Bronchial epithelial cell (primary cell): Measurements from ENCODE around the gene KLHL21. TPM values are rescaled to one million over a fixed set of nuclear protein-coding genes. Genes with fewer than 3 reads are reported as not detected.
A peak's percentile ranks its signal among the peaks of the same experiment; 100 is the strongest.

Source experiments
- DNase-seq: peaks from one replicate; pipeline ENCODE4 v3.0.0-alpha.2; 2010; ENCODE audit warnings: low read depth
- FAIRE-seq: peaks from 2 replicates; lab custom pipeline; 2011; peaks lifted over from hg19 to GRCh38; lab: Jason Lieb, UNC
- H3K27me3 ChIP-seq: 2 replicates; pipeline ENCODE4 v1.5.1; 2011; ENCODE audit warnings: low read length; ENCODE audit not compliant: control insufficient read depth, insufficient read depth
- H3K36me3 ChIP-seq: 2 replicates; pipeline ENCODE4 v1.5.1; 2011; ENCODE audit warnings: low read length; ENCODE audit not compliant: control insufficient read depth, insufficient read depth
- H3K4me3 ChIP-seq: 2 replicates; pipeline ENCODE4 v1.5.1; 2011; ENCODE audit warnings: mild to moderate bottlenecking, low read depth, low read length, control low read depth
- total RNA-seq: library from RNA; depleted of rRNA; stranded (reverse); fragments of >200 nt; gene quantifications from 2 replicates; pipeline ENCODE4 v1.2.1, GENCODE V29; 2014
- TF ChIP-seq, protein P1 (sequence below): IDR thresholded peaks from 2 replicates; pipeline ENCODE4 v1.5.1; 2011; ENCODE audit warnings: mild to moderate bottlenecking, moderate library complexity, low read length, control low read depth, inconsistent platforms; ENCODE audit not compliant: insufficient read depth, severe bottlenecking

KLHL21 gene
- total RNA-seq, 1 donor from 2014 or later = 38.7 TPM

DNA sequence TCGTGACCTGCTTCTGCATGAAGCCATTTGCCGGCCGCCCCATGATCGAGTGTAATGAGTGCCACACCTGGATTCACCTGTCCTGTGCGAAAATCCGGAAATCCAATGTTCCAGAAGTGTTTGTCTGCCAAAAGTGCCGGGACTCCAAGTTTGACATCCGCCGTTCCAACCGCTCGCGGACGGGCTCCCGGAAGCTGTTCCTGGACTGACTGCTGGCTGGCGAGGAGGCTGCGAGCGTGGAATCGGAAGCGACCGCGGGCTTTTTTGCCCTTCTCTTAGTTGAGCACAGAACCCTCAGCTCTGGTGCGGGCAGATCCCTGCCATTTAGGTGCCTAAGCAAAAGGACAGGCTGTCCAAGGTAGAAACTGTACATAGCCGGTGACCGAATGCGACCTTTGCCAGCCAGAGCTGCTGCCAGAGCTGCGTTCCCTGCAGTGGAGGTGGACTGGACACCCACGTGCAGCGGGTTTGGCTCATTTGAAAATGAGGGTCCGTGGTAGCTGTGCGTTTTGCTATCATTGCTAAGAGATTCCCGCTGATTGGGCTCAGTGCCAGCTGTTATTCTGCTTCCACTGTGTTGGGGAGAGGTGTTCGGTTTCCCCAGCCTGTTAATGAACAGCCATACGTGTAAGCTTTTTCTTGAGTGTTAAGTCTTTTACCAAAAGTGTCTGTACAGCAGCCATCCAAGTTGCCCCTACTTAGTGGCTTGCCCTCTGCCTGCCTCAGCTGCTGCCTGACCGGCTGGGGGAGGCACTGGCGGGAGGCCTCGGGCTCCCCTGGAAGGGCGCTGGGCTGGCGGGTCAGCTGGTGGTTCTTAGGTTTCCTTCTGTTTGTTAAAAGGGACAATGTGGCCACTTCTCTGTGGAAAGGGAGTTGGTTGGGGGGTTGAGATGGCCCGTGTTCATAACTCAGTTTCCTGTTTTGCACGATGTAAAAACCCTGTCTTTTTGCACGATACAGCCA lies 19.0 kb upstream of the KLHL21 start:
- Histone ChIP-seq H3K27me3 (no peaks in the 10 kb centered on the region), H3K36me3 (peaks cover 17% of the 10 kb centered on the region), H3K4me3 (no peak overlapping the region)
- FAIRE-seq (no peak), DNase-seq (no peak)
- TF ChIP-seq, protein P1, sequence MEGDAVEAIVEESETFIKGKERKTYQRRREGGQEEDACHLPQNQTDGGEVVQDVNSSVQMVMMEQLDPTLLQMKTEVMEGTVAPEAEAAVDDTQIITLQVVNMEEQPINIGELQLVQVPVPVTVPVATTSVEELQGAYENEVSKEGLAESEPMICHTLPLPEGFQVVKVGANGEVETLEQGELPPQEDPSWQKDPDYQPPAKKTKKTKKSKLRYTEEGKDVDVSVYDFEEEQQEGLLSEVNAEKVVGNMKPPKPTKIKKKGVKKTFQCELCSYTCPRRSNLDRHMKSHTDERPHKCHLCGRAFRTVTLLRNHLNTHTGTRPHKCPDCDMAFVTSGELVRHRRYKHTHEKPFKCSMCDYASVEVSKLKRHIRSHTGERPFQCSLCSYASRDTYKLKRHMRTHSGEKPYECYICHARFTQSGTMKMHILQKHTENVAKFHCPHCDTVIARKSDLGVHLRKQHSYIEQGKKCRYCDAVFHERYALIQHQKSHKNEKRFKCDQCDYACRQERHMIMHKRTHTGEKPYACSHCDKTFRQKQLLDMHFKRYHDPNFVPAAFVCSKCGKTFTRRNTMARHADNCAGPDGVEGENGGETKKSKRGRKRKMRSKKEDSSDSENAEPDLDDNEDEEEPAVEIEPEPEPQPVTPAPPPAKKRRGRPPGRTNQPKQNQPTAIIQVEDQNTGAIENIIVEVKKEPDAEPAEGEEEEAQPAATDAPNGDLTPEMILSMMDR = no peak

DNA sequence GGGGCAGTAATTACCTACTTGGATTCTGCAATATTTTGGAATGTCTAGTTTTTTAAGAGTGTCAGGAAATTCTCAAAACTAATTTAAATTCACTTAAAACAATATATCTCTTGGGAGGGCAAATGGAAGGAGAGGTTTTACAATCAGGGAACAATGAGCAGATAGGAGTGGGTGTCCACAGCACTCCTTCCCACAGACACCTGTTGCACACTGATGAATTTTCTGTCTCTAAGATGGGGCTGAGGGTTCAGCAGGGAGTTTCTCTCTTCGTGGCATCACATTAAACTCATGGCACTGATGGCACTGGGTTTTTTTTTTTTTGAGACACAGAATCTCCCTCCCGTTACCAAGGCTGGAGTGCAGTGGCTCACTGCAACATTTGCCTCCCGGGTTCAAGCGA lies 16.4 kb upstream of the KLHL21 start:
- FAIRE-seq (no peak), DNase-seq (no peak)
- Histone ChIP-seq H3K4me3 (no peak overlapping the region), H3K27me3 (no peaks in the 10 kb centered on the region), H3K36me3 (peaks cover 17% of the 10 kb centered on the region)
- TF ChIP-seq, protein P1 = no peak

DNA sequence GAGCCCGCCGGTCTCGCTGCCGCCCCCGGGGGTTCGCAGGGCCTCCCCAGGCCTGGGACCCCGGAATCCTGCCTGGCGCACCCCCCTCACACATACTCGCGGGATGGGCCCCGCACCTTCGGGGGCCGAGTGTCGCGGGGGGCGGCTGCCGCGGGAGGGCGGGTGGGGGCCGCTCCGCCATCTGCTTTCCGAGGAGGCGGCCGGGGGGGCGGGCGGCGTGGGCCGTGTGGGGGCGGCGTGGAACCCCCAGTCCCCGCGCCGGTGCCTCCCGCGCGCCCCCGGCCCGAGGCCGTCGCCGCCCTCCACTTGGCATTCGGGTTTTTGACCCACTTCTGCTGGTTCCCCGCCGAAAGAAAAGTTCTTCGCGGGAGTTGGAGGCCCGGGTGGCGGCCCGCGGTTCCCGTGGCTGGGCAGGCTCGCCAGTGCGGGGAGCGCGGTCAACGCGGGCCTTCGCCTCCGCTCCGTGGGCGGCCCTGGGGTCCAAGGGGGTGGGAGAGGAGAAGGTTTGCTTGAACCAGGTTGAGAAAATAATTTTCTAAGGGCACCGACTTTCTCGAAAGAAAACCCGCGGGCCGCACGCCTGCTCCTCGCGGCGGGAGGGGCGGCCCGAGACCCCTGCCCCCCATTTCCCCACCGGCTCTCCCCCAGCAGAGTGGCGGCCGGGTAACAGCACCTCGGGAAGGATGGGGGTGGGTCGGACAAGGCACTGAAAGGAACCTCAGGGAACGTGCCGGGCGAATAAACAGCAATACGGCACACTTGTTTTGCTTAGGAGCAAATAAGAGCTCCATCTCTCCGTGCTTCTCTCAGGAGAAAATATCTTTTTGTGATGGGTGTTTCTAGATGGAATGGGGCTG lies 12.5 kb upstream of the KLHL21 start:
- FAIRE-seq = no peak
- Histone ChIP-seq H3K4me3 (peak overlapping the region; percentile 80), H3K27me3 (no peaks in the 10 kb centered on the region), H3K36me3 (peaks cover 7% of the 10 kb centered on the region)
- TF ChIP-seq, protein P1 = no peak
- DNase-seq = no peak

DNA sequence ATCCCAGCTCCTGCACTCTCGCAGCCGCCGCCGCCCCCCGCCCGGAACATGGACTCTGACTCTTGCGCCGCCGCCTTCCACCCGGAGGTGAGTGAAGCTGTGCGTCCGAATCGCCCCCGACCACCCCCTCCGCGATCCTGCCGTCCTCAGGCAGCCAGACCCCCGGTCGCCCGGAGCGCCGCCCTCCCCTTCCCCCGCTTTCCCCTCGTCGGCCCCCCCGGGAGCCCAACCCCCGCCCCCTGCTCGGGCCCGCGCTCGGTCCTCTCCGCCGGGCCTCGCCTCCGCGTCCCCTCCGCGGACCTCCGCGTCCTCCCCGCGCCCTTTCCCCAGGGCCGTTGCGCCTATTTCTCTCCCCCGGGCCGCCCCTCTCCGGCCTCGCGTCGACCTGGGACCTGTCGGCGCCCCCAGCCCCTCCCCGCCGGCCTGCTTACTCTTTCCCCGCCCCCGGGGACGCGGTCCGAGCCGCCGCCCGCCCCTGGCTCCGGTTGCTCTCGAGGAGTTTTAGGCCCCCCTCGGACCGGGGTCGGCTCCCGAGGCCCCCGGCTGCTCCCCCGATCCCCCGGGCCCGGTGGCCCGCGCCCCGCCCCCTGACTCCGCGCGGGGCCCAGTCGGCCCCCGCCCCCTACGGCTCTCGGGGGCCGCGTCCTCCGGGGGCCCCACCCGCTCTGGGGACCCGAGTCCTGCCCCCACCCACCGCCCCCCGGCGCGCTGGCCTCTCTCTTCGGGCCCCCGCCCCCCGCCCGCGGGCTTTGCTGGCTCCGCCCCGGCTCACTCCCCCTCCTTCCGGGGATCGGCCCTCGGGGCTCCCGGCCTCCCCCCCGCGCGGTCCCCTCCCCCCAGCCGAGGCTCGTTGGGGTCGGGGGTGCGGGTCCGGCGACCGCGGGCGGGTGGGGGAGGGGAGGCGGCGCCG lies 11.6 kb upstream of the KLHL21 start:
- TF ChIP-seq, protein P1 = no peak
- peak overlapping the region; percentile 80 for H3K4me3 ChIP-seq
- H3K27me3 ChIP-seq = no peaks in the 10 kb centered on the region
- H3K36me3 ChIP-seq = no peaks in the 10 kb centered on the region
- FAIRE-seq (no peak), DNase-seq (no peak)

DNA sequence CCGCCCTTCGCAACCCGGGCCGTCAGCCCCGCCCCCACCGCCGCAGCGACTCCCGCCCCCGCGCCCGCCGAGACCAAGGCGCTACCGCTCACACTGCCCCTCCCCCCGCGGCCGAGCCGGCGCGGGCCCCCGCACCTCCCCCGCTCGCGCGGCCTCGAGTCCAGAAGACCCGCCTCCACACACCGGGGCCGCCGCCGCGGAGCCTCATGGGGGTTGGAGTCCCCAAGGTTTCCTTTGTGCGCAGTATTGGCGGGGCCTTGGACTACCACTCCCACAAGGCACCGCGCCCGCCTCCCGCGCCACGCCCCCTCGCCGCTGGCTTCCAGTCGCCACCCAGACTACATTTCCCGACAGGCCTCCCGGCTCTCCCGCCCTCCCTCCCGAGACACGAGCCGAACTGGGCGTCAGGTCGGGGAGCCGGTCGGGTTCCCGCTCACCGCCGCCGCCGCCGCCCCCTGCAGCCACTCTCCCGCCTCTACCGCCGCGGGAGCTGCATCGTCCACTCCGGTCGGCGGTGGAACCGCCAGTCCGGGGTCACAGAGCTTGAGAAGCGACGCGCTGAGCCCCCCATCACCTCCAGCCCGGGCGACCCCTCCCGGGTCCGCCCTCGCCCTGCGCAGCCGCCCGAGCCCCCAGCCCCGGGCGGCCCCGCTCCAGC lies 10.8 kb upstream of the KLHL21 start, which contains the start of gene PHF13:
PHF13 (plus strand) TSS at position 371 of the 658 bp plus-strand sequence. CDS start 336 bp downstream, outside the sequence.
- no peak for FAIRE-seq
- H3K4me3 ChIP-seq = peak within 1 kb of the TSS; percentile 80
- no peaks in the 10 kb centered on the region for H3K27me3 ChIP-seq
- TF ChIP-seq, protein P1 = no peak
- DNase-seq = peak; percentile 90
- H3K36me3 ChIP-seq = no peaks in the 10 kb centered on the region
